NCI-H1105 treated with DMSO at 0.1 percent for 48 hours (cell line): ENCODE results near the gene TIPIN.

Experiments used
- DNase-seq: peaks from one replicate; lab custom pipeline; 2025; lab: John Stamatoyannopoulos, UW

TIPIN gene

GRCh38 chr15:66302489-66303278, 53.8 kb downstream of the TIPIN start:
- DNase-seq = no peak

GRCh38 chr15:66298803-66299251, 57.7 kb downstream of the TIPIN start:
- DNase-seq = peak; percentile 57

- DNase-seq = no peak
Observed at GRCh38 chr15:66296186-66296585, 60.3 kb downstream of the TIPIN start.

GRCh38 chr15:66294932-66295235, 61.6 kb downstream of the TIPIN start:
- DNase-seq = no peak

- peak; percentile 82 for DNase-seq
Observed at GRCh38 chr15:66294157-66294931, 62.1 kb downstream of the TIPIN start.

- DNase-seq = peak; percentile 76
Observed at GRCh38 chr15:66293419-66294156, 62.9 kb downstream of the TIPIN start, which contains the start of gene DIS3L. Gene DIS3L, plus strand, starts transcription at chr15:66293568. Its CDS starts 29 bp downstream, at chr15:66293597.

- peak; percentile 76 for DNase-seq
Observed at GRCh38 chr15:66292571-66293418, 63.7 kb downstream of the TIPIN start.

- DNase-seq = no peak
Observed at GRCh38 chr15:66291816-66292570, 64.5 kb downstream of the TIPIN start.

GRCh38 chr15:66290518-66290917, 66.0 kb downstream of the TIPIN start:
- DNase-seq = no peak

- DNase-seq = no peak
Observed at GRCh38 chr15:66290007-66290406, 66.5 kb downstream of the TIPIN start.

- no peak for DNase-seq
Observed at GRCh38 chr15:66288551-66289185, 67.8 kb downstream of the TIPIN start.

- DNase-seq = no peak
Observed at GRCh38 chr15:66288093-66288492, 68.4 kb downstream of the TIPIN start.

GRCh38 chr15:66287461-66288057, 68.9 kb downstream of the TIPIN start:
- DNase-seq = peak; percentile 82
